Thyroid gland (tissue), 4 donors: ENCODE measurements around the gene FARP2.

Experiments
- POLR2A ChIP-seq, 2 donors: fragments of 450-650 bp; IDR thresholded peaks; one replicate each; pipeline ENCODE4 v1.6.1; 2017; ENCODE audit warnings: antibody characterized with exemption in 2 of 2, mild to moderate bottlenecking in 2 of 2, moderate library complexity in 1 of 2
- TF ChIP-seq, protein P1 (sequence below), 6 experiments: fragments of 200-600 bp in 3 of 6; fragments of 450-650 bp in 3 of 6; sonication (generic) in 3 of 6; IDR thresholded peaks; one replicate each; pipeline ENCODE4 v1.5.1; 2016 to 2019; ENCODE audit warnings: antibody characterized with exemption in 6 of 6, mild to moderate bottlenecking in 2 of 6, inconsistent platforms in 1 of 6, moderate library complexity in 1 of 6

DNA sequence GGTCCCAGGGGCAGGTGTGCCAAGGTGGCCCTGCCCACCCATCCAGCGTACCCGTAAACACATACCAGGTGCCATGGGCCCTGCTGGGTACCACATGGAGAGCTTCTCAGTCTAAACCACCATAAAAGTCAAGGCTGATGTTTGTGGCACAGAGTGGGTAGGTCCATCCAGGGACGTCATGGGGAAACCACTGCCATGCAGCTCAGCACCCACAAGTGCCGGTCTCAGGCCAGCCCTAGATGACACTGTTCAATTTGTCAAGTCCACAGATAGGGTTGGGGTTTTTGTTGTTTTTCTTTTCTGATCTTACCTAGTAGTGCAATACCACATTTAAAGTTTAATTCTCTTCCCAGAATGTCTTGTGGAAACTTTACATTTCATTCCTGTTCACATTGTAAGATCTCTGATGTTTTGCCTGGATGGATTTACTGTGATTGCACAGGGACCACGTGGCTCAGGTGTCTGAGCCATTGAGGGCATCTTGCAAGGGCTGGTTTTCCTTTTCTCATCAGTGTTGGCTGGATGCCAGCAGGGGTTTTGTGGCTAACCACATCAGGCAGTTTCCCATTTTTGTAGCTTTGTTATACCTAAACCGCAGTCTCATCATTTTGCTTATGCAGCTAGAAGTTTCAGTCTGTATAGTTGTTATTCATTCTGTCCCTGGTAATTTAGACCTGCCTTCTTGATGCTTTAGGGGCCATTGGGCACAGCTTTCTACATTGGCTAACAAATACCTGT lies 87.6 kb downstream of the FARP2 start:
- TF ChIP-seq, protein P1, sequence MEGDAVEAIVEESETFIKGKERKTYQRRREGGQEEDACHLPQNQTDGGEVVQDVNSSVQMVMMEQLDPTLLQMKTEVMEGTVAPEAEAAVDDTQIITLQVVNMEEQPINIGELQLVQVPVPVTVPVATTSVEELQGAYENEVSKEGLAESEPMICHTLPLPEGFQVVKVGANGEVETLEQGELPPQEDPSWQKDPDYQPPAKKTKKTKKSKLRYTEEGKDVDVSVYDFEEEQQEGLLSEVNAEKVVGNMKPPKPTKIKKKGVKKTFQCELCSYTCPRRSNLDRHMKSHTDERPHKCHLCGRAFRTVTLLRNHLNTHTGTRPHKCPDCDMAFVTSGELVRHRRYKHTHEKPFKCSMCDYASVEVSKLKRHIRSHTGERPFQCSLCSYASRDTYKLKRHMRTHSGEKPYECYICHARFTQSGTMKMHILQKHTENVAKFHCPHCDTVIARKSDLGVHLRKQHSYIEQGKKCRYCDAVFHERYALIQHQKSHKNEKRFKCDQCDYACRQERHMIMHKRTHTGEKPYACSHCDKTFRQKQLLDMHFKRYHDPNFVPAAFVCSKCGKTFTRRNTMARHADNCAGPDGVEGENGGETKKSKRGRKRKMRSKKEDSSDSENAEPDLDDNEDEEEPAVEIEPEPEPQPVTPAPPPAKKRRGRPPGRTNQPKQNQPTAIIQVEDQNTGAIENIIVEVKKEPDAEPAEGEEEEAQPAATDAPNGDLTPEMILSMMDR (IDR thresholded peaks at IDR 0.05), result no peak
- TF ChIP-seq POLR2A (IDR thresholded peaks at IDR 0.05), result no peak
